ENCODE data around the gene PURB.
"Not testable (repeated sequence)": the region's sequence is repeated elsewhere in the genome, so short reads cannot be mapped to it uniquely, and the experiment has no call there.

PURB gene

DNA sequence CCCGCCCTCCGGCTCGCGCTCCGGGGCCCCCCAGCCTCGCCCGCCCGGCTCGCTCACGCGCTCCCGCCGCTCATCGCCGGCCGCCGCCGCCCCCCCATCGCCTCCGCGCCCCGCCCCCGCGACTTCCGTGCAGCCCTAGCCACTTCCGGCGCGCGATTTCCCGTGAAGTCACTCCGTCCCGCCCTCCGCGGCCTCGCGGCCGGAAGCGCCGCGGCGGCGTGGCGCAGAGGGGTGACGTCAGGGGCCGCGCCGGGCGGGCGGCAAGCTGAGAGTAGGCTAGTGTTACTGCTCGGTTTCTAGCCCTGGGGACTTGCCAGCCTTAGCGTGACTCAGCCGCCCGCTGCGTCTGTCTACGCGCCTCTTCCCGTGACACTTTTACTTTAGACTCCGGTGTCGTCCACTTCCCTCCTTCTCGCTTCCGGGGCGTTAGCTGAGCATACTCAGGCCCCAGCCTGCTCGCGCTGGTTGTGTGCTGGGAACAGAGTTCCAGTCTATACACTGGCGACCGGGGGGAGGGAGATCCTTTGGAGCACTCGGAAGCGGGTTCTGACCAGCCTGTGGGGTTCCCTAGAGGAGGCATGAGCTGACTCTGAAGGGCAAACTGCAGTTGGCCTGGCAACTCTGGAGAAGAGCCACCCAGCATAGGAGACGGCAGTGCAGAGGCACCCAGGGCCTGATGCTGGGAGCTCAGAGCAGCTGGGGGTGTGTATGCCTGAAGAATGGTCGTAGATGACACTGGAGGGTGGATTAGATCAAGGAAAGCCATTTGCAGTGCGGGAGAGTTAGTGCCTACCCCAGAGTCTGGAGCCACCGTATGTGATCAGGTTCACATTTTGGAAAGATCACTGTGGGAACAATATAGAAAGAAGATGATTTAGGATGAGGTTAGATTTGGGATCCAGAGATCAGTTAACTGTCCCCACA, at the start of gene PURB:
TSS of gene PURB (minus strand) at position 137 of the 924 bp plus-strand sequence. CDS start 182 bp downstream, outside the sequence.
- no peak for FAIRE-seq

DNA sequence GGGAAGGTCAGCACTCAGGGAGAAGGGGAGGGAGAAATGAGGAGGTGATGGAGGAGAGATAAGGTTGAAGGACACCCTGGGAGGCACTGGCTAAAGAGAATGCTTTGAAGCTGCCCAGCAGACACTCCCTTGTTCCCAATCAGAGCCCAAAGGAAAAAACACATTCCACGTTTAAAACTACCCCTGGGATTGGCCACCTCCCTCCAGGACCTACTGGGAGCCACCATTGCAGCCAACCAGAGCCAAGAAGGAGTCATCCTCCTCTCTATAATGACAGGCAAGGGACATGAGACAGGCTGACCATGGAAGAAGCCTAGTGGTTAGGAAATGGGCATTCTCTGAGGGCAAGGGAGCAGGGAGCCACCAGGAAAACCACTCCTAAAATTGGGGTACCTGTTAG, 49.7 kb upstream of the PURB start:
- FAIRE-seq = no peak

DNA sequence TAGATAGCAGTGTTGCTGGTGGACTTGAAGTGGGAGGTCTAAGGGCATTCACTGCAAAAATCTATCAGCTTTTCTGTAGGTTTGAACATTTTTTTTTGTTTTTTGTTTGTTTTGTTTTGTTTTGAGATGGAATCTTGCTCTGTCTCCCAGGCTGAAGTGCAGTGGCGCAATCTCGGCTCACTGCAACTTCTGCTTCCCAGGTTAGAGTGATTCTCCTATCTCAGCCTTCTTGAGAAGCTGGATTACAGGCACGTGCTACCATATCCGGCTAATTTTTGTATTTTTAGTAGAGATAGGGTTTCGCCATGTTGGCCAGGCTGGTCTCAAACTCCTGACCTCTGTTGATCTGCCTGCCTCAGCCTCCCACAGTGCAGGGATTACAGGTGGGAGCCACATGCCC, 49.2 kb upstream of the PURB start:
- not testable (repeated sequence) for FAIRE-seq

DNA sequence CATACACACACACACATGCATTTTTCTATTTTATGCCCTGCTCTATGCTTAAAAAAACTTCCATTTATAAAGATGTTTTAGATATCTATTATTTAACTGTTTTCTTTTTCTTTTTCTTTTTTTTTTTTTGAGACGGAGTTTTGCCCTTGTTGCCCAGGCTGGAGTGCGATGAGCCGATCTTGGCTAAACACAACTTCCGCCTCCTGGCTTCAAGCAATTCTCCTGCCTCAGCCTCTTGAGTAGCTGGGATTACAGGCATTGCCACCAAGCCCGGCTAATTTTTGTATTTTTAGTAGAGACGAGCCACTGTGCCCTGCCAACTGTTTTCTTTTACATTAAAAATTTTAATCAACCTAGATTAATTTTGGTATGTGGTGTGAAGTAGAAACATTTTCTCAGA, 45.6 kb upstream of the PURB start:
- FAIRE-seq = no peak

DNA sequence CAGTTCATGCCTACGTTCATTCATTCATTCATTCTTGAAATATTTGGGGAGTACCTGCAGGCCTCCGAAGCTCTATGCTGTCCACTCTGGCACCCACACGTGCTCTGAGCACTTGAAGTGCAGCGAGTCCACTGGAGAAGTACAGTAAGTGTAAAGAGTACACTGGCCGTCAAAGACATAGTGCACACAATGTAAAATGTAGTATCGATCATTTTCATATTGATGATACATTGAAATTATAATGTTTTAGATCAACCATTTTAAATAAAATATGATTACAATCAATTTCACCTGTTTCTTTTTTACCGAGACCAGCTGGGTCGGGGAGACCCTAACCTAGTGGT, 37.0 kb upstream of the PURB start:
- no peak for FAIRE-seq

GRCh38 chr7:44921607-44922350, 36.4 kb upstream of the PURB start:
- no peak for FAIRE-seq

DNA sequence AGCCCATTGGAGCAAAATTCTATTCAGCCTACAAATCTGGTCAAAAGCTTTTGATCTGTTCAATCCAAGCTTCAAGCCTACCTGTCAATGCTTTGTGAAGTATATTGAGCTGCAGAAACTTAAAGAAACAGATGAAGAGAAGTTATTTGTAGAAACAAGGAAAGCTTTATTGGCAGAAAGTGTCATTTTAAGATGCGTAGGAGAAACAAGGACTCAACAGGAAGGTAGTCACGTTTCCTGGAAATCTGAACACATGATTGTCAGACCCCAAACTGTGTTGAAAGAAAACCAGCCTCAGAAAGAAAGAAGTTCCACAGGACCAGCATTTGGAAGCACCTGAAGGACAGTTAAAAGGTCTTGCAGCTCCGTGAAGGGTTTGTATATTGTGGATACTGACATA, 34.8 kb upstream of the PURB start:
- FAIRE-seq = no peak

DNA sequence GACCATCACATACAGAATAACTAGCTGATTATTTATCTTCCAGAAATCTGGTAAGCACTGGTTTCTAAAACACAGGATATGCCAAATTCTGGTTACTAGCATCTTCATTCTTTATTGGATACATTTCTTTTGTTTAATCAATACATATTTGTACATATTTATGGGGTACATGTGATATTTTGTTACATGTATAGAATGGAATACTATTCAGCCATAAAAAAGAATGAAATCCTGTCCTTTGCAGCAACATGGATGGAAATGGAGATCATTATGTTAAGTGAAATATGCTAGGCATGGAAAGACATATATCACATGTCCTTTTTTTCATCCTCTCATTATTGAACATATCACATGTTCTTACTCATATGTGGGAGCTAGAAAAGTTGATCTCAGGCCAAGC, 32.7 kb upstream of the PURB start:
- FAIRE-seq = no peak

DNA sequence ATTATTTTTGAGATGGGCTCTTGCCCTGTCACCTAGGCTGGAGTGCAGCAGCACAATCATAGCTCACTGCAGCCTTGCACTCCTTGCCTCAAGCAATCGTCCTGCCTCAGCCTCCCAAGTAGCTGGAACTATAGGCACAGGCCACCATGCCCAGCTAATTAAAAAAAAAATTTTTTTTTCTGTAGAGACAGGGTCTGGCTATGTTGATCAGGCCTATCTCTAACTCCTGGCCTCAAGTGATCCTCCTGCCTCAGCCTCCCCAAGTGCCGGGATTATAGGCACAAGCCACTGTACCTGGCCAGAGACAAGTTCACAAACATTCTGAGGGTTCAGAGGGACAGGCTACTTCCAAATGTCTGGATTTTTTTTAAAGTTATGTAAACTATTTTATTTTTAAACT, 32.1 kb upstream of the PURB start:
- FAIRE-seq = no peak

GRCh38 chr7:44914992-44915607, 29.8 kb upstream of the PURB start:
- no peak for FAIRE-seq

DNA sequence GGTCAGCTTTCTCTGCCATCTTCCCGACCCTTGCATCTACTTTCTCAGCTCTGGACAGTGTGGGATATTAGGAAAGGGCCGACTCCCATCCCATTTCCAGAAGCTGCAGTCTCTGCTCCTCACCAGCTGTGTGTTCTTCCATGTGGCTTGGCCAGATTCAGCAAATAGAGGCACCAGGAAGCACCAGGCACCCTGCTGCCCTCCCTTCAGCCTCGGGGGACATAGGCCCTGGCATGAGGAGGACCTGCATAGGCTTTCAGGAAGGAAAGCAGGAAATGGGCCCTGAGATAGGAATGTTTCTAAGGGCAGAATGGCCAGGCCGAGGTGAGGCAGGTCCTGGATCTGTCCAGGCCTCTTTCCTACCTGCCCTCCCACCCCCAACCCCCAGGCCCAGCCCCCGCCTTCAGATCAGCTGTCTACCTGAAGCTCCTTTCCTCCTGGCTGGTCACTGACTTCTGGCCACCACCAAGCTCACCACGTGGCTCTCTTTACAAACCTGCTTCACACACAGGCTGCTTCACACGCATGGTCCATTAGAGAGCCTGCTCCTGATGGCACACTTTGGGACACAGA, 27.5 kb upstream of the PURB start:
- no peak for FAIRE-seq

GRCh38 chr7:44911911-44912310, 26.6 kb upstream of the PURB start:
- no peak for FAIRE-seq

GRCh38 chr7:44909596-44910389, 24.5 kb upstream of the PURB start:
- FAIRE-seq = no peak

DNA sequence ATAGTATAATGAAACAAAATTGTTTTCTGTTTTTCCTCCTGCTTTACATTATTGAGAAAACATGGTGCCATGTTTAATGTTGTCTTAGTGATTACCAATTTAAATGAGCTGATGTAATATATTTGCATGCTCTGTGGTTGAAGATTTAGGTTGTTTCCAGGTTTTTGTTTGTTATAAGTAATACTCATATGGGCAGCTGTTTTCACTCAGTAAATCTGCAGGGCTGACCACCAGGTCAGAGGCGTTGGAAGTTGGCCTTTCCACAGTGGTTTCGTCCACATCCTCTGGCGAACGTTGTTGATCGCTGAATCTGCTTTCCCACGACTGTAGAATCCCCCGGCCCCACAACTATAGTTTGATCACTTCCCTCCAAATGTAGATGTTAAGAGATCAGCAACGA, 21.6 kb upstream of the PURB start:
- no peak for FAIRE-seq

- no peak for FAIRE-seq
Measured at GRCh38 chr7:44905002-44905635, 19.8 kb upstream of the PURB start.

DNA sequence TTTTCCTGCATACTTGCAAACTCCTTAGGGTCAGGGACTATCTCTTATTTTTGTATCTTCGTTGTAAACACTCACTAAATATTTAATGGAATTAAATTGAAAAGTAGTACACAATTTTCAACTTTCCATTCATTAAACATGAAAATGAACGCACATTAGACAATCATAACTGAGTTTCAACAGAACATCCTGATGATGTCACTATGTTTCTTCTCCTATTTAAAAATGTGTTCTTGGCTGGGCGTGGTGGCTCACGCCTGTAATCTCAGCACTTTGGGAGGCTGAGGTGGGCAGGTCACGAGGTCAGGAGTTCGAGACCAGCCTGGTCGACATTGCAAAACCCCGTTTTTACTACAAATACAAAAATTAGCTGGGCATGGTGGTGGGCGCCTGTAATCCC, 14.1 kb upstream of the PURB start:
- FAIRE-seq = no peak

DNA sequence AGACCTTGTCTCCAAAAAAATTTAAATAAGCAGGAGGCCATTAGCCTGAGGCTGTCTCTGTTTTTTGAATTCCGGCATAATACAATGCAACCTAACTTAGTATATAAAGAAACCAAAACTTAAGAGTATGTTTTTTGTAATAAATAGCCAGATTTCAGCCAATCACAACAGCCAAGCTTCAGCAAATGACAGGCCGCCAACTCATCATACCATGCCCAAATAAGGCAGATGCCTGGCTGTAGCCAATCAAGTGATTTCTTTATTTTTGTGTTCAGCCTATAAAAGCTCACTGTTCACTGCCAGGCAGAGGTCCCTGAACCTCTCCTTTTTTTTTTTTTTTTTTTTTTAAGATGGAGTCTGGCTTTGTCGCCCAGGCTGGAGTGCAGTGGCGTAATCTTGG, 12.7 kb upstream of the PURB start:
- no peak for FAIRE-seq

GRCh38 chr7:44897309-44897708, 12.0 kb upstream of the PURB start:
- FAIRE-seq = no peak

DNA sequence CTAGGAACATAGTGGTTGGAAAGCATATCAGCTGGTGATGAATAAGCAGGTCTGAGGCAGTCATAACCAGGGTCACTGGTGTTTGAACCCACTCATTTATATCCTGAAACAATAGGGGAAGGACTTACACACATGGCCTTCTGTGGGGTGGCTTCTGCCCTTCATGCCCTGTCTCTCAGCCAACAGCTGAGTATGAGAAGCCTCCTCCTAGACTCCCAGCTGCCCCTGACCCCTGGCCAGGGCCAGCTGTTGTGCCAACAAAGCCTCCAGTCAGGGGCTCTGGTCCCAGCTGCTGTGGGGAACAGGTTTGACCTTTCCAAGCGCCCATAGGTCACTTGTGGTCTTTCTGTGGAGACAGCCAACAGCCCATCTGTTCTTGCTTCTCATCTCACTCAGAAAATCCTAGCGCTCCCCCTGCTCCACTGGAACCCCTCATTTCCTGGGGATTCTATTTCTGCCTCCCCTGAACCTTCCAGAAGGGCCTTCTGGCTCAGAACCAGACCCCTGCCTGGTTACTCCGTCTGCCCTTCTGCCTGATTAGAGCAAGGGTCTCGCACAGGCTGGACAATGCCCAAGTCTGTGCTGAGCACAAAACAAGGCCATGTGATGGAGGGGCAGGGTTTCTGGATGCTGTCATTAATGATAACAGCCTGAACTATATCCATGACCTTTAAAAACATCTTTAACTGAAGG, 9.7 kb upstream of the PURB start:
- no peak for FAIRE-seq

- FAIRE-seq = no peak
Measured at GRCh38 chr7:44893710-44894234, 8.4 kb upstream of the PURB start.

DNA sequence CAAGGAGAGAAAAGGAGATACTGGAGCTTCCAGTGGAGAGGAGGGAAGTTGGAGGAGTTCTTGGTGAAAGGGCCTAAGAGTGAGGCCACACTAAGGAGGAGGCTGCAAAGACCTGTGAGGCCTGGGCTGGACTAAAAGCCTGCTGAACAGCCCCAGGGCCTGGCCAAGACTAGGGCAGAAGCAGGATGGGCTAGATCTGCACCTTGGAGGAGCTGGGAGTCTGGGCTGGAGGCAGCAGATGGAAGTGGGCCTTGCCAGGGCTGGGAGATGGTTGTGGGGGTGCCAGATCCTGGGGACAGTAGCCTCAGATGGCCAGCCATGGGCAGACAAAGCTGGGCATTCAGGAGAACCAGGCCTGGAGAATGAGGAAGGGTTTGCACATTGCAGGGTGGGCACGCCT, 6.5 kb upstream of the PURB start:
- no peak for FAIRE-seq

Data from endometrium (tissue), 2 donors.